Breast epithelium (tissue), 4 donors: ENCODE results near the gene GLYR1. TPM values are rescaled to one million over a fixed set of nuclear protein-coding genes. Genes with fewer than 3 reads are reported as not detected.

Experiments
- DNase-seq, 2 donors: peaks; one replicate each; pipeline ENCODE4 v3.0.0-alpha.2; 2019; ENCODE audit warnings: low spot score in 2 of 2
- H3K27ac ChIP-seq, 2 donors: fragments of 200-600 bp; sonication (generic) in 1 of 2; one replicate each; pipeline ENCODE4 v1.5.1; 2016 to 2019; ENCODE audit warnings: mild to moderate bottlenecking in 1 of 2
- H3K27me3 ChIP-seq, 2 donors: fragments of 200-600 bp; sonication (generic) in 1 of 2; one replicate each; pipeline versions ENCODE4 v1.5.1 to v1.6.0; 2017 to 2019; ENCODE audit warnings: control low read depth in 1 of 2, mild to moderate bottlenecking in 1 of 2
- H3K36me3 ChIP-seq: fragments of 200-600 bp; one replicate; pipeline ENCODE4 v1.5.1; 2019
- H3K4me1 ChIP-seq, 2 donors: fragments of 200-600 bp; sonication (generic); one replicate each; pipeline ENCODE4 v1.5.1; 2016 to 2019; ENCODE audit warnings: control low read depth in 1 of 2
- H3K4me3 ChIP-seq, 3 donors: fragments of 200-600 bp; sonication (generic); 1 replicate in 2 of 3; 2 replicates in 1 of 3; pipeline ENCODE4 v1.5.1; 2016 to 2019; ENCODE audit warnings: mild to moderate bottlenecking in 3 of 3, moderate library complexity in 2 of 3
- H3K9me3 ChIP-seq, 2 donors: fragments of 200-600 bp; sonication (generic) in 1 of 2; one replicate each; pipeline ENCODE4 v1.5.1; 2016 to 2019; ENCODE audit warnings: control low read depth in 1 of 2
- CTCF ChIP-seq, 3 donors: fragments of 450-650 bp; IDR thresholded peaks; one replicate each; pipeline ENCODE4 v1.5.1; 2016 to 2017; ENCODE audit warnings: antibody characterized with exemption in 3 of 3, mild to moderate bottlenecking in 3 of 3, moderate library complexity in 3 of 3
- POLR2A ChIP-seq: fragments of 450-650 bp; IDR thresholded peaks from one replicate; pipeline ENCODE4 v1.6.1; 2016; ENCODE audit warnings: antibody characterized with exemption, mild to moderate bottlenecking, moderate library complexity
- POLR2AphosphoS5 ChIP-seq, 3 donors: sonication (generic); formaldehyde crosslinking; IDR thresholded peaks; one replicate each; pipeline ENCODE4 v1.6.1; 2017; ENCODE audit warnings: antibody characterized with exemption in 3 of 3
- intact Hi-C: fragments of 100-400 bp; cut with DNase I; formaldehyde crosslinking; loops from one replicate; pipeline ENCODE4 v1.15.1; 2023; ENCODE audit warnings: low total_unique reads
- total RNA-seq, 3 donors: library from RNA; depleted of rRNA; stranded (reverse); fragments of >200 nt; gene quantifications; one replicate each; pipeline ENCODE4 v1.1.0, GENCODE V29; 2016

Gene GLYR1
- total RNA-seq, 3 donors from 2014 or later = 57.2 to 79.0 (median 58.1) TPM

GRCh38 chr16:4825196-4825595 lies 21.9 kb downstream of the GLYR1 start:
- Histone ChIP-seq H3K27me3 (no peaks in the 10 kb centered on the region), H3K4me3 (no peak overlapping the region), H3K36me3 (no peaks in the 10 kb centered on the region), H3K9me3 (no peaks in the 10 kb centered on the region), H3K27ac (no peak overlapping the region), H3K4me1 (no peaks in the 10 kb centered on the region)
- intact Hi-C loops = no loop called here
- DNase-seq = no peak
- TF ChIP-seq POLR2AphosphoS5 (IDR thresholded peaks at IDR 0.05) (no peak), POLR2A (no peak), CTCF (IDR thresholded peaks at IDR 0.05) (no peak)

GRCh38 chr16:4820652-4821051 lies 26.4 kb downstream of the GLYR1 start:
- Histone ChIP-seq H3K9me3 (no peaks in the 10 kb centered on the region), H3K36me3 (no peaks in the 10 kb centered on the region), H3K27ac (no peak overlapping the region), H3K4me1 (no peaks in the 10 kb centered on the region), H3K4me3 (no peak overlapping the region), H3K27me3 (no peaks in the 10 kb centered on the region)
- no peak for DNase-seq
- intact Hi-C loops = no loop called here
- TF ChIP-seq POLR2A (no peak), POLR2AphosphoS5 (IDR thresholded peaks at IDR 0.05) (no peak), CTCF (IDR thresholded peaks at IDR 0.05) (no peak)

GRCh38 chr16:4814542-4815173 lies 32.4 kb downstream of the GLYR1 start:
- TF ChIP-seq POLR2A (no peak), CTCF (IDR thresholded peaks at IDR 0.05) (no peak), POLR2AphosphoS5 (IDR thresholded peaks at IDR 0.05) (no peak)
- no peak overlapping the region for H3K27ac ChIP-seq
- H3K4me3 ChIP-seq = no peak overlapping the region
- H3K9me3 ChIP-seq = no peaks in the 10 kb centered on the region
- DNase-seq = no peak
- peaks cover 14% of the 10 kb centered on the region for H3K36me3 ChIP-seq
- intact Hi-C loops = no loop called here
- no peaks in the 10 kb centered on the region for H3K4me1 ChIP-seq
- H3K27me3 ChIP-seq = no peaks in the 10 kb centered on the region

GRCh38 chr16:4814046-4814445 lies 33.0 kb downstream of the GLYR1 start:
- intact Hi-C loops = no loop called here
- H3K27ac ChIP-seq = no peak overlapping the region

More at GRCh38 chr16:4814046-4814445, 33.0 kb downstream of the GLYR1 start:
- Histone ChIP-seq H3K4me3 (no peak overlapping the region), H3K27me3 (no peaks in the 10 kb centered on the region), H3K36me3 (peaks cover 14% of the 10 kb centered on the region), H3K4me1 (no peaks in the 10 kb centered on the region), H3K9me3 (no peaks in the 10 kb centered on the region)
- no peak for DNase-seq
- TF ChIP-seq POLR2AphosphoS5 (IDR thresholded peaks at IDR 0.05) (no peak), POLR2A (no peak), CTCF (IDR thresholded peaks at IDR 0.05) (no peak)
